ENCODE data around the gene MEGF8.

MEGF8 gene

DNA sequence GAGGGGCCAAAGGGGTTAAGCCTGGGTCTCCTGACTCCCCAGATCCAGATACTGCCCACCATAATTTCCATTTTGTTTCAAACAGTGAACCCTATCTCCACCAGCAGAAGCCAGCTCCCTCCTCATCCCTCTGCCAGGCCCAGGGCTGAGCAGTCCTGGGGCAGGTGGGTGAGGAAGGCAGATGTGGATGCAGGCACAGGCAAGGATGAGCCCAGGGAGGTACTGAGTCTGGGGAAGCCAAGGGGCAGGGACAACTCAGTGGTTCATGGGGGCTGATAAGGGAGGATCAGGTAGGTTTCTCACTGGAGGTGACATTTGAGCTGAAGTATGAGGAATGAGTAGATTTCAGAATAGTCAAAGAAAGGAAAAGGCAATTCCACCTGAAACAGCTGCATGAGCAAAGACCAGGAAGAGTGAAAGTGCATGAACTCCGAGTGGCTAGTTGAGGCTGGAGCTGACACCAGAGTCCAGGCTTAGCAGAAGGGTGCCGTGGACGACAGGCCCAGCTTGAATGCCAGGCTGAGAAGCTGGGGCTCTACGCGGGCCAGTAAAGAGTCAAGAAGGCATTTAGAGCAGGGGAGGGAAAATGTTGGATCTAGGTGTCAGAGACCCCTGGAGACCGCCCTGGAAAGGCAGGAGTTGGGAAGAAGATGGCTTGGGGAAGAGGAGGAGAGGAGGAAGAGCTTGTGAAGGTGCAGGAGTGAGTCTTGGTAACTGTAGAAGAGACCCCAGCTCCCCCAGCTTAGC is 46.1 kb upstream of the MEGF8 start:
- TF ChIP-seq, protein P1, sequence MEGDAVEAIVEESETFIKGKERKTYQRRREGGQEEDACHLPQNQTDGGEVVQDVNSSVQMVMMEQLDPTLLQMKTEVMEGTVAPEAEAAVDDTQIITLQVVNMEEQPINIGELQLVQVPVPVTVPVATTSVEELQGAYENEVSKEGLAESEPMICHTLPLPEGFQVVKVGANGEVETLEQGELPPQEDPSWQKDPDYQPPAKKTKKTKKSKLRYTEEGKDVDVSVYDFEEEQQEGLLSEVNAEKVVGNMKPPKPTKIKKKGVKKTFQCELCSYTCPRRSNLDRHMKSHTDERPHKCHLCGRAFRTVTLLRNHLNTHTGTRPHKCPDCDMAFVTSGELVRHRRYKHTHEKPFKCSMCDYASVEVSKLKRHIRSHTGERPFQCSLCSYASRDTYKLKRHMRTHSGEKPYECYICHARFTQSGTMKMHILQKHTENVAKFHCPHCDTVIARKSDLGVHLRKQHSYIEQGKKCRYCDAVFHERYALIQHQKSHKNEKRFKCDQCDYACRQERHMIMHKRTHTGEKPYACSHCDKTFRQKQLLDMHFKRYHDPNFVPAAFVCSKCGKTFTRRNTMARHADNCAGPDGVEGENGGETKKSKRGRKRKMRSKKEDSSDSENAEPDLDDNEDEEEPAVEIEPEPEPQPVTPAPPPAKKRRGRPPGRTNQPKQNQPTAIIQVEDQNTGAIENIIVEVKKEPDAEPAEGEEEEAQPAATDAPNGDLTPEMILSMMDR (IDR thresholded peaks at IDR 0.05; ENCODE audit: insufficient read depth, missing control alignments): no peak
- no peak for FAIRE-seq

DNA sequence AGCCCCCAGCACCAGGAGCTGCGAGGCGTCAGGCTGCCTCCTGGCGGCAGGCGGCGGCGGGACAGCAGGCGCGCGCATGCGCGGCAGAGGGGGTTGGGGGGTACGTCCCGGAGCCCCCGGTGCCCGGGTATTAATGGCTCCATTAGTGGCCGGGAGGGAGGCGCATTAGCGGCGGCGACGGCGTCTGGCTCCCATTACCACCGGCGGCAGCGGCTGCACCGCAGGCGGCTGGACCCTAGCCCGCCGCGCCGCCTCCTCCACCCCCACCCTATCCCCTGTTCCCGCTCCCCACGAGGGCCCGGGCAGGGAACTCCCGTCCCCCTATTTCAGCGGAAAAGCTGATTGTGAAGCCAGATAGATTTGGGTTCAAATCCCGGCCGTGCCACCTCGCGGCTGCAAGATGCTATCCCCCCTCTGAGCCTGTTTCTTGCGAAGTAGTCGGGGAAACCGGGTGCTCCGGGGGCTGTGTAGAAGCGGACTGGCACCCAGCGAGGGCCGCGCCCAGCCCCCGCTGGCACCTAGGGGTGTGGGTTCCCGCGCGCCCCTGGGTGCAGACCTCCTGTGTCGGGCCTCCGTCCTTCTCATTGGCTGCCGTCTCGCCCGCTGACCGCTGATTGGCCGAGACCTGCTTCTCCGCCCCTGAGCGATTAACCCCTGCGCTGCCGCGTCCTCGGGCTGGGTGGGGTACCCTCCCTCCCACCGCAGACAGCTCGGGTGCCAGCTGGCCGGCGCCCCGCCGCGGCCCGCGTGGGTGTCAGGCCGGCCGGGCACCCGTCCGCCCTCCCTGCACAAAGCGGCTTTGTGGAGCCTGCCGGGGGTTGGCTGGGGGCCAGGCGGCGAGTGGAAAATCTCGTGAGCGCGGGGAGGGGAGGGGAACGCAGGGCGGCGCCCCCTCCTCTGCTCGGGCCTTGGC is 45.3 kb upstream of the MEGF8 start:
- DNase-seq (ENCODE audit: insufficient read length, low spot score): peak; percentile 99
- no peak for FAIRE-seq
- TF ChIP-seq, protein P1 (IDR thresholded peaks at IDR 0.05; ENCODE audit: insufficient read depth, missing control alignments): peak; percentile 74

More for the DNA sequence above, 46.1 kb upstream of the MEGF8 start:
- no peak for DNase-seq (ENCODE audit: insufficient read length, low spot score)

DNA sequence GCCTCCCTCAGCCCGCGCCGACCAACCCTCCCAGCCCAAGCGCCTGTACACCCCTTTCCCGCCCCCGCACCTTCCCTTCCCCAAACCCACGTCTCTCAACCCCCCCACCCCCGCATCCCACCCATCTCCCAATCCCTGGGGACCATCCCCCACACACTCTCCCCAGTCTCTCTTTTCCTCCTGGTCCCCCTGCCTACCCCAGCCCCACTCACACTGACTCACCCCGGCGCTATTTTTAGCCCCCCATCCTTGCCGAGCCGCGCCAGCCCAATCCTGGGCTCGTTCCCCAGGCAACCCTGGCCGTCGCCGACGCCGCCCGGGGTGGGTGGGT is 44.7 kb upstream of the MEGF8 start:
- no peak for DNase-seq (ENCODE audit: insufficient read length, low spot score)
- TF ChIP-seq, protein P1 (IDR thresholded peaks at IDR 0.05; ENCODE audit: insufficient read depth, missing control alignments): no peak
- no peak for FAIRE-seq

DNA sequence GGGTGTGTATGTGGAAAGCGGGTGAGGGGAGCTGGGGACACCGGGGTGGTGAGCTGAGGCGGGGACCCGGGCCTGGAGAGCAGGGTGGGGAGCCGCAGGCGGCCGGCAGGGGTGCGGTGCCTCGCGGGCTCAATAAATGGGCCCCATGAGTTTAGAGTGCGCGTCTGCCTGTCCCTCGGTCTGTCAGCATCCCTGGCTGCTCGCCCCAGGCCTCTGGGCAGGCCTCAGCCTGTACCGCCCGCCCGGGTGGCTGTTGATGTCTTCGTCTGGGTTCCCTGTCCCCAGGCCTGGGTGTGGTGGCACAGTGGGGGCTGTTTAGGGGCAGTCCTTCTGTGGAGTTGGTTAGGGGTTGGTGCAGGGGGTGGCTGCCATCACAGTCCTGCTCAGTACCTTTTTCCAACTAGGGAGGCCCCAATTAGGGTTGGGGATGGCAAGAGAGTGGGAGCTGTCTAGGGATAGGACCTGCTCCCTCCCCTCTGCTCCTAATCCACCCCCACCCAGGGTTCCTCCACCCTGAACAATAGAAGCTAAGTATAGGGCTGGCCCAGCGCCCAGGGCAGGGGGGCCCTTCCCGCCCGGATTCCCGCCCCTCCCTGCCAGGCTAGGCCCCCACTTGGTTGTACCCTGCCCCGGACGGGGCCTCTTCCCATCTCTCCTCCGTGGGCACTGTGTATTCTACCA is 44.1 kb upstream of the MEGF8 start:
- FAIRE-seq (no peak), DNase-seq (ENCODE audit: insufficient read length, low spot score) (no peak)
- TF ChIP-seq, protein P1 (IDR thresholded peaks at IDR 0.05; ENCODE audit: insufficient read depth, missing control alignments): no peak

DNA sequence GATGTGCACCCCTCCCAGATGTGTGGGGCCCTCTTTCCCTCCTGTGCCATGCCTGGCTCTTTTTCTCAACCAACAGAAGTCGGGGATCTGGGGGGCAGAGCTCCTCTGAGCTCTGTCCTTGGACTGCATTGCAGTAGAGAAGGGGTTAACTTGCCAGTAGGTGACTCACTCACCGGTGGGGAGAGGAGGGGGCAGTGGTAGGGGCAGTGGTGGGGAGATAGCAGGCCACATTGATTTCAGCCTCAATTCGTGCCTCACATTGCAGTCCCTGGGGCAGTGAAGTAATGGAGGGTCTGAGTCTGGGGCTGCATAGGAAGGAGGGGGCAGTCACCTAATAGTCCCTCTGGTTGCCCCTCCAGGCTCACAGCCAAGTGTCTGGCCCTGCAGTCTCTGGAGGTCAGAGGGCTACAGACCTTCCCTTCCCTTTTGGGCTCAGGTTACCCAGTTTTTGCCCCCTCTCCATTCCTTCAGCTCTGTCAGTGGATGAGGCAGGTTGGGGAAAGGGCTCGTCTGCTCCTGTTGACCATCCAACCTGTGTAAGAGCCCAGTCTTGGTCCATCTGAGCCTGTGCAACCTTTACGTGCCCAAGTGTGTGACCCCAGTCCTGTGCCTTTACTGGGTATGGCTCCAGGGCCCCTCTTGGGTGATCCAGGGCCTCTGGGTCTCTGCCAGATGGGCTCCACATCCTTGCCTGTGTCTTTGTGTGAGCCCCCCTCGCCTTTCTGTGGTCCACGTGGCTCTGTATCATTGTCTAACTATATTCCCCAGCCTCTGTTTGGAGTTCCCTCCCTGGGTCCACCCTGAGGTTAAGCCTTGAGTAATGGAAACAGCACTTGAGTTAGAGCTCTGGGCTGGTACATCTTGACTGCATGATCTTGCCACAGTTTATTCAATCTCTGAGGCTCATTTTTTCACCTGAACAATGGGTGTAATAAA is 43.3 kb upstream of the MEGF8 start:
- TF ChIP-seq, protein P1 (IDR thresholded peaks at IDR 0.05; ENCODE audit: insufficient read depth, missing control alignments): no peak
- no peak for DNase-seq (ENCODE audit: insufficient read length, low spot score)
- no peak for FAIRE-seq

DNA sequence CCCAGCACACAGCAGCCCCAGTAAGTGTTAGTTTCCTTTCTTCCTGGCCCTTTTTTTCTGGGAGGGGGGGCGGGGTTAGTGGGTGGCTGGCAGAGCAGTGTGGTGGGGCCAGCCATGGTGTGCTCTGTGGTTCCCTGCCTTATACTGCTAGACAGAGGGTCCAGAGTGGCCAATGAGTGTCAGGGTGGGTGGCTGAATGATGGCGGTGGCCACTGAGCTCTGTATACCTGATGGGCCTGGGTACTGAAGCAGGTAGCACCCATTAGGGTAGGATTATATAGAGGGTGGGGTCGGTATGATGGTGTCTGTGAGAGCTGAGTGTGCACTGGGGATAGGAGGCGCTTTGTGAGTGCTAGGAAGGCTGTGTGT is 42.6 kb upstream of the MEGF8 start:
- TF ChIP-seq, protein P1 (IDR thresholded peaks at IDR 0.05; ENCODE audit: insufficient read depth, missing control alignments): no peak
- FAIRE-seq: no peak
- DNase-seq (ENCODE audit: insufficient read length, low spot score): no peak

Data from D721Med (cell line).